ENCODE measurements around the gene ARHGAP10. TPM values are rescaled to one million over a fixed set of nuclear protein-coding genes. Genes with fewer than 3 reads are reported as not detected.

Gene ARHGAP10
- total RNA-seq, 1 experiment from 2014 or later: 36.6 TPM

- H3K9me3 Mint-ChIP-seq (ENCODE audit: unreplicated experiment): no peaks in the 10 kb centered on the region
- Histone ChIP-seq H3K36me3 (ENCODE audit: control insufficient read depth, insufficient read depth, low read length) (no peaks in the 10 kb centered on the region), H3K27me3 (replicated peaks; ENCODE audit: control insufficient read depth, insufficient read depth, low read length) (no peaks in the 10 kb centered on the region), H3K4me3 (ENCODE audit: low read depth, low read length) (no peak overlapping the region), H3K9me3 (no peaks in the 10 kb centered on the region), H3K4me1 (no peaks in the 10 kb centered on the region)
- intact Hi-C loops (cut with micrococcal nuclease; ENCODE audit: unreplicated experiment): no loop called here
- DNase-seq: no peak
- H3K4me1 Mint-ChIP-seq (ENCODE audit: low read depth, unreplicated experiment): no peaks in the 10 kb centered on the region
- ChIA-PET POLR2A (no interaction called here), CTCF (no interaction called here)
- H3K36me3 Mint-ChIP-seq (ENCODE audit: insufficient read depth, unreplicated experiment): no peaks in the 10 kb centered on the region
- BruUV-seq (replicated peaks): no TSS peak
- H3K27me3 Mint-ChIP-seq (ENCODE audit: insufficient read depth, unreplicated experiment): no peaks in the 10 kb centered on the region
- H3K27ac Mint-ChIP-seq (ENCODE audit: unreplicated experiment): no peak overlapping the region
- no peak overlapping the region for H3K4me3 Mint-ChIP-seq (ENCODE audit: unreplicated experiment)
- no peak for TF ChIP-seq CTCF (IDR thresholded peaks at IDR 0.05; ENCODE audit: insufficient read depth in 1 of 2, low read depth in 1 of 2, low read length in 1 of 2, severe bottlenecking in 1 of 2, unreplicated experiment in 1 of 2)
Measured at GRCh38 chr4:148034813-148035212, 302.9 kb downstream of the ARHGAP10 start.

GRCh38 chr4:148041606-148042329 lies 309.9 kb downstream of the ARHGAP10 start:
- no peak overlapping the region for H3K4me3 Mint-ChIP-seq (ENCODE audit: unreplicated experiment)
- H3K27me3 Mint-ChIP-seq (ENCODE audit: insufficient read depth, unreplicated experiment): no peaks in the 10 kb centered on the region
- no peaks in the 10 kb centered on the region for H3K27me3 ChIP-seq (replicated peaks; ENCODE audit: control insufficient read depth, insufficient read depth, low read length)
- ChIA-PET CTCF (no interaction called here), POLR2A (no interaction called here)
- H3K36me3 ChIP-seq (ENCODE audit: control insufficient read depth, insufficient read depth, low read length): no peaks in the 10 kb centered on the region
- no peaks in the 10 kb centered on the region for H3K4me1 Mint-ChIP-seq (ENCODE audit: low read depth, unreplicated experiment)
- no peak for TF ChIP-seq CTCF (IDR thresholded peaks at IDR 0.05; ENCODE audit: insufficient read depth in 1 of 2, low read depth in 1 of 2, low read length in 1 of 2, severe bottlenecking in 1 of 2, unreplicated experiment in 1 of 2)
- no peaks in the 10 kb centered on the region for H3K4me1 ChIP-seq
- intact Hi-C loops (cut with micrococcal nuclease; ENCODE audit: unreplicated experiment): no loop called here
- no peak for DNase-seq
- H3K4me3 ChIP-seq (ENCODE audit: low read depth, low read length): no peak overlapping the region
- H3K27ac Mint-ChIP-seq (ENCODE audit: unreplicated experiment): no peak overlapping the region
- no peaks in the 10 kb centered on the region for H3K36me3 Mint-ChIP-seq (ENCODE audit: insufficient read depth, unreplicated experiment)
- H3K9me3 Mint-ChIP-seq (ENCODE audit: unreplicated experiment): no peaks in the 10 kb centered on the region
- BruUV-seq (replicated peaks): no TSS peak
- no peaks in the 10 kb centered on the region for H3K9me3 ChIP-seq

GRCh38 chr4:148044089-148044911 lies 312.4 kb downstream of the ARHGAP10 start:
- DNase-seq: no peak
- no peaks in the 10 kb centered on the region for H3K9me3 ChIP-seq
- Mint-ChIP-seq H3K4me3 (ENCODE audit: unreplicated experiment) (no peak overlapping the region), H3K4me1 (ENCODE audit: low read depth, unreplicated experiment) (no peaks in the 10 kb centered on the region), H3K27ac (ENCODE audit: unreplicated experiment) (no peak overlapping the region), H3K27me3 (ENCODE audit: insufficient read depth, unreplicated experiment) (no peaks in the 10 kb centered on the region), H3K36me3 (ENCODE audit: insufficient read depth, unreplicated experiment) (peaks cover 7% of the 10 kb centered on the region), H3K9me3 (ENCODE audit: unreplicated experiment) (no peaks in the 10 kb centered on the region)
- no TSS peak for BruUV-seq (replicated peaks)
- POLR2A ChIA-PET: no interaction called here
- H3K4me3 ChIP-seq (ENCODE audit: low read depth, low read length): no peak overlapping the region
- intact Hi-C loops (cut with micrococcal nuclease; ENCODE audit: unreplicated experiment): no loop called here
- no peaks in the 10 kb centered on the region for H3K36me3 ChIP-seq (ENCODE audit: control insufficient read depth, insufficient read depth, low read length)
- H3K4me1 ChIP-seq: no peaks in the 10 kb centered on the region
- CTCF ChIA-PET: no interaction called here
- H3K27me3 ChIP-seq (replicated peaks; ENCODE audit: control insufficient read depth, insufficient read depth, low read length): no peaks in the 10 kb centered on the region
- no peak for TF ChIP-seq CTCF (IDR thresholded peaks at IDR 0.05; ENCODE audit: insufficient read depth in 1 of 2, low read depth in 1 of 2, low read length in 1 of 2, severe bottlenecking in 1 of 2, unreplicated experiment in 1 of 2)
